Skin of body (tissue), 3 donors: ENCODE measurements around the gene PET100. TPM values are rescaled to one million over a fixed set of nuclear protein-coding genes. Genes with fewer than 3 reads are reported as not detected.

Experiments used
- DNase-seq: peaks from one replicate; lab custom pipeline; 2025; lab: John Stamatoyannopoulos, UW
- small RNA-seq: library from RNA; depleted of rRNA; stranded (forward); fragments of <200 nt; gene quantifications from one replicate; pipeline ENCODE3, GENCODE V24; 2014; ENCODE audit warnings: low replicate concordance
- total RNA-seq: library from RNA; depleted of rRNA; stranded (reverse); fragments of >200 nt; gene quantifications from one replicate; pipeline ENCODE4 v1.2.3, GENCODE V29; 2014

Gene PET100
- total RNA-seq, 1 donor from 2014 or later: 26.2 TPM

- DNase-seq: no peak
Measured at GRCh38 chr19:7677669-7678311, 48.2 kb downstream of the PET100 start.

GRCh38 chr19:7678971-7679751, 49.6 kb downstream of the PET100 start:
- no peak for DNase-seq

- no peak for DNase-seq
Measured at GRCh38 chr19:7679771-7680605, 50.4 kb downstream of the PET100 start.

- peak; percentile 82 for DNase-seq
Measured at GRCh38 chr19:7680606-7681339, 51.2 kb downstream of the PET100 start, which contains the start of gene TRAPPC5. TRAPPC5 (plus strand) TSS chr19:7680833; CDS start chr19:7682254, 1,421 bp downstream.

Small RNA genes within 50 kb of the gene (small RNA-seq; reads per million reads assigned to genes)
- gene MIR6792: not detected

Other genes with a start within 250 kb of the PET100 start
- 1.1 TPM for gene PEX11G, start 140.8 kb upstream of the PET100 start, total RNA-seq
- 7.4 TPM for gene ZNF358, start 113.7 kb upstream of the PET100 start, total RNA-seq
- gene MCOLN1, start 107.2 kb upstream of the PET100 start, total RNA-seq: 6.9 TPM
- gene PNPLA6, start 94.1 kb upstream of the PET100 start, total RNA-seq: 17.6 TPM
- 5.7 TPM for gene CAMSAP3, start 33.9 kb upstream of the PET100 start, total RNA-seq
- 21.9 TPM for gene XAB2, start 248 bp upstream of the PET100 start, total RNA-seq
- gene PCP2, start 3.9 kb downstream of the PET100 start, total RNA-seq: not detected
- 25.1 TPM for gene STXBP2, start 7.3 kb downstream of the PET100 start, total RNA-seq
- gene RETN, start 39.3 kb downstream of the PET100 start, total RNA-seq: 8.5 TPM
- gene MCEMP1, start 47.3 kb downstream of the PET100 start, total RNA-seq: 0.79 TPM
- 19.6 TPM for gene TRAPPC5, start 51.0 kb downstream of the PET100 start, total RNA-seq
- 0.20 TPM for gene FCER2, start 72.3 kb downstream of the PET100 start, total RNA-seq
- 0.20 TPM for gene CLEC4G, start 102.3 kb downstream of the PET100 start, total RNA-seq
- gene CD209, start 117.7 kb downstream of the PET100 start, total RNA-seq: 5.8 TPM
- 0.59 TPM for gene CLEC4M, start 133.4 kb downstream of the PET100 start, total RNA-seq
- gene EVI5L, start 200.4 kb downstream of the PET100 start, total RNA-seq: 8.0 TPM
- 0.10 TPM for gene PRR36, start 244.6 kb downstream of the PET100 start, total RNA-seq